ENCODE measurements around the gene ZCWPW1.
"Not testable (repeated sequence)": the region's sequence is repeated elsewhere in the genome, so short reads cannot be mapped to it uniquely, and the experiment has no call there.

ZCWPW1 gene

DNA sequence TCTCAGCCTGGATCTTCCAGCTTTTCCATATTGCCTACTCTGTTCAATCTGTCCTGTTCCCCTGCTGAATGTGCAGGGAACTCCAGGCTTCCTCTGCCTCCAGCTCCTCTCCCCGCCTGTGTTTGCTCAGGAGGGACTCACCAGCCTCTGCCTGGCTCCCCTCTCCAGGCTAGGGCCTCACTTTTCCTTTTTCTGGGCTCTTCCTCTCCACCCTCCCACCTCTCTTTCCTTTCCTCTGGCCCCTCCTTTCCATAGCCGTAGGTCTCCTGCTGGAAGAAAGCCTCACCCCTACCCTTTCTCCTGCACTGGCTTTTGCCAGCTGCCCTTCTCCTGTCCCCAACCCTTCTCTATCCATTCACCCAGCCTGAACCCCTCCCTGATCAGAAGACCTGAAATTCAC, 30.3 kb downstream of the ZCWPW1 start:
- DNase-seq: no peak

DNA sequence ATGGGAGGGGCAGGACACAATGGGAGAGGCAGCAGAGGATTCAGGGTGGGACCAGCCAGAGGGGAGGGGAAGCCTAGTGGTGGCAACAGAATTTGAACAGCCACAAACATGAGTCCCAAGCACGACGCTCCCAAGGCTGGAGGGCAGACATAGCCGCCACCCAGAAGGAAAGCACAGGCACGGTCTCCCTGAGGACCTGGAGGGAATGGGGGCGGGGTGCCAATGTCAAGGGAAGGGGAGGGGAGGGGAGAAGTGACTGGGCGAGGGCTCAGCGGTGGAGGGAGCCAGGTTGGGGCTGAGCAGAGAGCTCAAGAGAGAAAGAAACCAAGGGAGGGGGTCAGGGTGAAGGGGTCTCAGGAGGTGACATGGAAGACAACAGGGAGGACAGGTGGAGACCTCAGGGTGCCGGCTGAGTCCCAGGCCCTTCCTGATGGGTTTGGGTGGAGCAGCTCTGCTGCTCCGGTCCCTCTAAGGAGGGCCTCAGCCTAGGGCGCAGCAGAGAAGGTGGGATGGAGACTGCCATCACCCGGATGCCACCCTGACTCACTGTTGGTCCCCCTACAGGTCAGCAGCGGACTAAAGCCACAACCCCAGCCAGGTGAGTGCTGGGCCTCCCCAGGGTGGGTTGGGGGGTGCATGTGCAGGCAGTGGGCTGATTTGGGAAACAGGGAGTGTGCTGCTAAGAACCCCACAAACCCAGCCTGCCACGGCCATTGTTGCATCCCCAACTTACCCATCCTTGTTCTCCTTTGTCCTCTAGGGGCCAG, 31.0 kb downstream of the ZCWPW1 start:
- DNase-seq: no peak

- no peak for DNase-seq
Measured at GRCh38 chr7:100396421-100396982, 32.0 kb downstream of the ZCWPW1 start.

DNA sequence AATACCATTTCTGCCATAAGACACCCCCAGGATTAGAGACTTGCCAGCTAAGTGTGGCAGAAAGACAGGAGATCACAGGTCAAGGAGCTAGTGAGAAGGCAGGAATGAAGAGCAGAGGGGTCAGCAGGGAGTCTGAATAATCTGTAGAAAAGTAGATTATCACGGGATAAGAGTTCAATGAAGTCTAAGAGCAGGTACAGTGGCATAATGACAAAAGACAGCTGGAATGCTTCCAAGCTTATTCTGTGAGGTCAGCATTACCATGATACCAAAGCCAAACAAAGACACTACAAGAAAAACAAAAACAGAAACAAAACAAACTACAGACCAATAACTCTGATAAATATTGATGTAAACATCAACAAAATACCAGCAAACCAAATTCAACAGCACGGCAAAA, 34.4 kb downstream of the ZCWPW1 start:
- DNase-seq: no peak

- DNase-seq: no peak
Measured at GRCh38 chr7:100393233-100393905, 35.1 kb downstream of the ZCWPW1 start.

DNA sequence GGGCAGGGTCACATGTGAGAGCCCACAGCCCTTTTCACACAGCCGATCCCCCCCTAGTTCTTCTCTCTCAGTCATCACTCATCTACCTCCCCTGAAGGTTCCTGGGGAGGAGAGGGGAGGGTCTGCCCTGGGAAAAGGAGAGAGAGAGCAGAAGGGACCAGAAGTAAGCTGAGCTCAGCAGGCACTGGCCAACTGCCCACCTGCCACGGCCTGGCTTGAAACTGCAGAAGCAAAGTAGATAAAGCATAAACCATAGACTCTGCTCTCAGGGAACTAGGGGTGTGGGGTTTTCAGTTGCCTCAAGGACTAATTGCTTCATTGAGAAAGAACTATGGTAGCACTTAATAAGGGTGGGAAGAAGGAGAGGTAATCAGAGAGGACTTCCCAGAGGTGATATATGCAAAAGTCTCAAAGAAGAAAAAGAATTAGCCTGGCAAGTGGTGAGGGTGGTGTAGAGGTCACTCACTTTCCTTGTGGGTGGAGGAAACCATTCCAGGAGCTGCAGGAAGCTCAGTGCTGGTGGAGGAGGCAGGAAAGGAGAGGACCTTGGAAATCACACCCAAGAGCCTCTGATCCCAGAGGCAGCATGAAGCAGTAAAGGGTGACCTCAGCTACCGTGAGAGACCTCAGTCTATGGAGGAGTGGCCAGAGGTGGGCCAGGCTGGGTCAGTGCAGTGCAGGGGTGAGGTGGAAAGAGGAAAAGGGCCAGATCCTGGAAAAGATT, 38.1 kb downstream of the ZCWPW1 start:
- no peak for DNase-seq

- DNase-seq: no peak
Measured at GRCh38 chr7:100389437-100390088, 38.9 kb downstream of the ZCWPW1 start.

GRCh38 chr7:100387695-100388094, 40.8 kb downstream of the ZCWPW1 start:
- DNase-seq: no peak

- DNase-seq: no peak
Measured at GRCh38 chr7:100386940-100387339, 41.6 kb downstream of the ZCWPW1 start.

DNA sequence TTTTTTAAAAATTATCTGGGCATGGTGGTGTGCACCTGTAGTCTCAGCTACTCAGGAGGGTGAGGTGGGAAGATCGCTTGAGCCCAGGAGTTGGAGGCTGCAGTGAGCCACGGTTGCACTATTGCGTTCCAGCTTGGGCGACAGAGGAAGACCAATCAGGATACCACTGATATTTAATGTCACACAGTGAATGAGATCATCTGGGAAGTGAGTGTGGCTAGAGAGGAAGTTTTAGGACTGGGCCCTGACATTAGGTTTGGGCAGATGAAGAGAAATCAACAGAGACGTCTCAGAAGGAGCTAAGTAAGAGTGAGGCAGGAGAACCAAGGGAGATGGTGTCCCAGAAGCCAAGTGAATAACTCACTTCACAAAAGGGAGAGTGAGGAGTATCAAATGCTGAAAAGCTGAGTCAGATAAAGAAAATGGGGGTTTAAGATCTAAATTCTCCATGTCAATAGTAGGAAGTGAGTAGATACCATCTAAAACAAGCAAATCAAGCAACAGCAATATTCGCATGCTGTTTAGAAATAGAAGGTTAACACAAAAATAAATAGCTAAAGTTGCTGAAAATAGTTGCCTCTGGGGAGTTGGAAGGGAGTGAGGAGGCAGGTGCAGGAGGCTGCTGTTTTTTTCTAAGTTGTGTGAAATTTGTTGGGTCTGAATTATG, 43.7 kb downstream of the ZCWPW1 start:
- DNase-seq: no peak

GRCh38 chr7:100382234-100382853, 46.2 kb downstream of the ZCWPW1 start:
- not testable (repeated sequence) for DNase-seq

DNA sequence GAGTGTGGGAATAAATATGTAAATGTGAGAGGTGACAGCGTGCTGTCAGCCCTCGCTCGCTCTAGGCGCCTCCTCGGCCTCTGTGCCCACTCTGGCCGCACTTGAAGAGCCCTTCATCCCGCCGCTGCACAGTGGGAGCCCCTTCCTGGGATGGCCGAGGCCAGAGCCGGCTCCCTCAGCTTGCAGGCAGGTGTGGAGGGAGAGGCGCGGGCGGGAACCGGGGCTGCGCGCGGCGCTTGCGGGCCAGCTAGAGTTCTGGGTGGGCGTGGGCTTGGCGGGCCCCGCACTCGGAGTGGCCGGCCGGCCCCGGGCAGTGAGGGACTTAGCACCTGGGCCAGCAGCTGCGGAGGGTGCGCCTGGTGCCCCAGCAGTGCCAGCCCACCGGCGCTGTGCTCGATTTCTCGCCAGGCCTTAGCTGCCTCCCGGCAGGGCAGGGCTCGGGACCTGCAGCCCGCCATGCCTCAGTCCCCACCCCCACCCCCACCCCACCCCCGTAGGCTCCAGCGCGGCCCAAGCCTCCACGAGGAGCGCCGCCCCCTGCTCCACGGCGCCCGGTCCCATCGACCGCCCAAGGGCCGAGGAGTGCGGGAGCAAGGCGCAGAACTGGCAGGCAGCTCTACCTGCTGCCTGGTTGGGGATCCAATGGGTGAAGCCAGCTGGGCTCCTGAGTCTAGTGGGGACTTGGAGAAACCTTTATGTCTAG, 46.8 kb downstream of the ZCWPW1 start:
- DNase-seq: not testable (repeated sequence)

- DNase-seq: no peak
Measured at GRCh38 chr7:100380196-100380595, 48.3 kb downstream of the ZCWPW1 start.

- DNase-seq: no peak
Measured at GRCh38 chr7:100378114-100378755, 50.3 kb downstream of the ZCWPW1 start.

DNA sequence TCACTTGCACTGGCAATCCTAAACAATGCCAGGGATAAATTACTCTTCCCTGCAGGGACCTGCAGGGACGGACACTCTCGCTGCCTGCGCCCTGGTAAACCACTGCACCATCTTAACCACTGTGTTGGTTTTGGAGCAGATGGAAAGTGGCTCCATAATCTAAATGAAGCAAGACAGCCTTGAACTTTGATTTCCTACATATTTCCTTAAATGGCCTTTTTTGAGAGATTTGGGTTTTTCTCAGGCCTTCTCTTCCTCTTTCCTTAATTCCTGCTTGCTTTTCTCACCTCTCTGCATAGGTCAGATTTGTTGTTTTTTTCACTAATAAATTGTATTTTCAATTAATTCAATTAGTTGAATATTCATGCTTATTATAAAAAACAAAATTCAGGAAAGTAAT, 52.4 kb downstream of the ZCWPW1 start:
- DNase-seq: no peak

GRCh38 chr7:100374601-100375000, 53.9 kb downstream of the ZCWPW1 start:
- no peak for DNase-seq

- DNase-seq: not testable (repeated sequence)
Measured at GRCh38 chr7:100373870-100374598, 54.5 kb downstream of the ZCWPW1 start.

DNA sequence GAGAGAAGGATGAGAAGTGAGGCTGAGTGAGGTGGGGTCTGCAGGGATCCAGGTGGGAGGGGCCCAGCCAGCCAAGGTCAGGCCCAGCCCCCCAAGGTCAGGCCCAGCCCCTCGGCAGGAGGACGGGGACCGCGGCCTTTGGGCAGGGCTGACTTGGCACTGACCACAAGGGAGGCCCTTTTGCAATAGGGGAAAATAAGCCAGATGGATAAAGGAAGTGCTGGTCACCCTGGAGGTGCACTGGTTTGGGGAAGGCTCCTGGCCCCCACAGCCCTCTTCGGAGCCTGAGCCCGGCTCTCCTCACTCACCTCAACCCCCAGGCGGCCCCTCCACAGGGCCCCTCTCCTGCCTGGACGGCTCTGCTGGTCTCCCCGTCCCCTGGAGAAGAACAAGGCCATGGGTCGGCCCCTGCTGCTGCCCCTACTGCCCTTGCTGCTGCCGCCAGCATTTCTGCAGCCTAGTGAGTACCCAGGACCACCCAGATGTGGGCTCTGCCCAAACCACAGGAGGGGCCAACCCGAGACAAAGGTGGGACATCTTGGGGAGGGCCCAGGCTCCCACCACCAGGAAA, 55.2 kb downstream of the ZCWPW1 start, which contains the start of gene PILRA:
Gene PILRA (plus strand): TSS at position 227 of the 571 bp plus-strand sequence. CDS start 170 bp downstream, at position 397.
- DNase-seq: no peak

DNA sequence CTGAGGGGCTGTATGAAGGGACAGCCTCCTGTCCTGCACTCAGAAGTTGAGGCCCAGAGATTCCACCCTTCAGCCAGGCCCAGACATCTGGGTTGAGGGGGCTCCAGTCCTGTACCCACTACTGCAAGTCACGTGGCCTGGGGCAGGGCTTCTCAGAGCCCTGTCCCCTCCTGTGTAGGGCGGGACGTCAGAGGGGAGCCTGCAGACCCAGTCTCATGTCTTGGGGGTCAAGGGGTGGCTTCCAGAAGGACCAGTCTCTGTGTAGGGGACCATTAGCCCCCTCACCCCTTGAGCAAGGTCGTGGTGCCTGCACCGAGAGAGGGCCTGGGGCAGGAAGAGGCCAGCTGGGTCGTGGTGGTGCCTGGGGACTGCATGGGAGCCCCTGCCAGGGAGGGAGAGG, 55.8 kb downstream of the ZCWPW1 start:
- no peak for DNase-seq

Data from activated effector memory CD4-positive, alpha-beta T cell treated with Interleukin-2 at 50 U/mL for 16 hours (primary cell).